Hindlimb muscle (tissue), 1 donor: ENCODE data around the gene LNPEP. TPM values are rescaled to one million over a fixed set of nuclear protein-coding genes. Genes with fewer than 3 reads are reported as not detected.
A peak's percentile ranks its signal among the peaks of the same experiment; 100 is the strongest.
"Not testable (repeated sequence)": the region's sequence is repeated elsewhere in the genome, so short reads cannot be mapped to it uniquely, and the experiment has no call there.

Experiments
- DNase-seq: peaks from one replicate; pipeline ENCODE4 v3.0.0-alpha.2; 2013
- polyA plus RNA-seq: library from polyadenylated mRNA; unstranded; fragments of 120-200 nt; gene quantifications from one replicate; pipeline ENCODE4 v1.2.1, GENCODE V29; 2013; ENCODE audit not compliant: insufficient read length

LNPEP gene
- polyA plus RNA-seq, 1 donor, result 15.4 TPM

- no peak for DNase-seq
These were observed 5.8 kb upstream of the LNPEP start for GRCh38 chr5:96930058-96930457.

GRCh38 chr5:96930589-96930988 is 5.3 kb upstream of the LNPEP start:
- no peak for DNase-seq

GRCh38 chr5:96931037-96931436 is 4.8 kb upstream of the LNPEP start:
- DNase-seq, result not testable (repeated sequence)

GRCh38 chr5:96931605-96932004 is 4.3 kb upstream of the LNPEP start:
- no peak for DNase-seq

- no peak for DNase-seq
These were observed 3.9 kb upstream of the LNPEP start for GRCh38 chr5:96932026-96932425.

- DNase-seq, result no peak
These were observed 1.8 kb upstream of the LNPEP start for GRCh38 chr5:96933764-96934707.

- peak; percentile 92 for DNase-seq
These were observed 947 bp upstream of the LNPEP start for GRCh38 chr5:96934708-96935558.

GRCh38 chr5:96936431-96937320 is 796 bp downstream of the LNPEP start:
- DNase-seq, result peak; percentile 38

- DNase-seq, result no peak
These were observed 4.7 kb downstream of the LNPEP start for GRCh38 chr5:96940586-96940985.

GRCh38 chr5:96941140-96941539 is 5.3 kb downstream of the LNPEP start:
- DNase-seq, result no peak

- no peak for DNase-seq
These were observed 6.2 kb downstream of the LNPEP start for GRCh38 chr5:96942078-96942477.

GRCh38 chr5:96942911-96943310 is 7.0 kb downstream of the LNPEP start:
- DNase-seq, result no peak

- DNase-seq, result no peak
These were observed 7.9 kb downstream of the LNPEP start for GRCh38 chr5:96943799-96944198.

- no peak for DNase-seq
These were observed 9.4 kb downstream of the LNPEP start for GRCh38 chr5:96945144-96945897.

GRCh38 chr5:96946381-96946780 is 10.5 kb downstream of the LNPEP start:
- no peak for DNase-seq

GRCh38 chr5:96952118-96952750 is 16.4 kb downstream of the LNPEP start:
- no peak for DNase-seq

- no peak for DNase-seq
These were observed 17.3 kb downstream of the LNPEP start for GRCh38 chr5:96952974-96953730.

GRCh38 chr5:96957254-96958049 is 21.6 kb downstream of the LNPEP start:
- DNase-seq, result no peak

- DNase-seq, result no peak
These were observed 23.1 kb downstream of the LNPEP start for GRCh38 chr5:96958977-96959376.
